Caco-2 (cell line): ENCODE data around the gene IGFL3. TPM values are rescaled to one million over a fixed set of nuclear protein-coding genes. Genes with fewer than 3 reads are reported as not detected.
"Not testable (repeated sequence)": the region's sequence is repeated elsewhere in the genome, so short reads cannot be mapped to it uniquely, and the experiment has no call there.

Source experiments
- BruUV-seq: library from RNA; stranded (reverse); fragments of 400-500 nt; replicated peaks from 2 replicates; lab custom pipeline; 2021; lab: Mats Ljungman, UMichigan
- CTCF ChIA-PET: fragments of 300-600 bp; sonication (Branson Sonifier 250); formaldehyde crosslinking; loops from one replicate; lab custom pipeline; 2022; ENCODE audit warnings: antibody characterized with exemption; lab: Charles Lee
- POLR2A ChIA-PET: fragments of 300-600 bp; sonication (Branson Sonifier 250); formaldehyde crosslinking; loops from one replicate; lab custom pipeline; 2022; ENCODE audit warnings: antibody characterized with exemption; lab: Charles Lee
- DNase-seq, 2 experiments: peaks; one replicate each; pipeline versions ENCODE4 v3.0.0 to v3.0.0-alpha.2; 2020 to 2022
- H3K27me3 ChIP-seq: replicated peaks from 2 replicates; pipeline ENCODE4 v1.6.0; 2011; ENCODE audit warnings: low read length; ENCODE audit not compliant: control insufficient read depth, insufficient read depth
- H3K36me3 ChIP-seq: 2 replicates; pipeline ENCODE4 v1.5.1; 2011; ENCODE audit warnings: low read length; ENCODE audit not compliant: control insufficient read depth, insufficient read depth
- H3K4me1 ChIP-seq: fragments of 250-450 bp; sonication (Bioruptor Pico); 2 replicates; pipeline ENCODE4 v1.5.1; 2020; ENCODE audit warnings: mild to moderate bottlenecking
- H3K4me3 ChIP-seq: 2 replicates; pipeline ENCODE4 v1.5.1; 2011; ENCODE audit warnings: low read depth, mild to moderate bottlenecking, control low read depth, low read length
- H3K9me3 ChIP-seq: fragments of 250-450 bp; sonication (Bioruptor Pico); 2 replicates; pipeline ENCODE4 v1.5.1; 2020; ENCODE audit warnings: mild to moderate bottlenecking, moderate library complexity
- H3K27ac Mint-ChIP-seq: one replicate; pipeline ENCODE4 v1.8.0; 2022; ENCODE audit warnings: mixed read lengths; ENCODE audit not compliant: unreplicated experiment
- H3K27me3 Mint-ChIP-seq: one replicate; pipeline ENCODE4 v1.8.0; 2022; ENCODE audit warnings: mixed read lengths; ENCODE audit not compliant: insufficient read depth, unreplicated experiment
- H3K36me3 Mint-ChIP-seq: one replicate; pipeline ENCODE4 v1.8.0; 2022; ENCODE audit warnings: mild to moderate bottlenecking, mixed read lengths; ENCODE audit not compliant: insufficient read depth, unreplicated experiment
- H3K4me1 Mint-ChIP-seq: one replicate; pipeline ENCODE4 v1.8.0; 2022; ENCODE audit warnings: low read depth, mixed read lengths; ENCODE audit not compliant: unreplicated experiment
- H3K4me3 Mint-ChIP-seq: one replicate; pipeline ENCODE4 v1.8.0; 2022; ENCODE audit warnings: mild to moderate bottlenecking, moderate library complexity, mixed read lengths; ENCODE audit not compliant: unreplicated experiment
- H3K9me3 Mint-ChIP-seq: one replicate; pipeline ENCODE4 v1.8.0; 2022; ENCODE audit warnings: mixed read lengths; ENCODE audit not compliant: unreplicated experiment
- CTCF ChIP-seq, 2 experiments: fragments of 200-600 bp in 1 of 2; IDR thresholded peaks; 1 replicate in 1 of 2; 2 replicates in 1 of 2; pipeline versions ENCODE4 v1.5.1 to v1.8.0; 2011 to 2022; ENCODE audit warnings: antibody characterized with exemption in 1 of 2, control low read depth in 1 of 2, inconsistent platforms in 1 of 2, low read depth in 1 of 2, low read length in 1 of 2, mild to moderate bottlenecking in 1 of 2, moderate library complexity in 1 of 2; ENCODE audit not compliant: insufficient read depth in 1 of 2, severe bottlenecking in 1 of 2, unreplicated experiment in 1 of 2
- intact Hi-C: fragments of 100-400 bp; cut with micrococcal nuclease; formaldehyde crosslinking; loops from one replicate; pipeline ENCODE4 v1.10.0; 2022; ENCODE audit not compliant: unreplicated experiment
- total RNA-seq: library from RNA; stranded (reverse); gene quantifications from 2 replicates; pipeline ENCODE4 v1.2.3, GENCODE V29; 2022

IGFL3 gene
- total RNA-seq, 1 experiment from 2014 or later: not detected

GRCh38 chr19:46080561-46080960 lies 43.9 kb downstream of the IGFL3 start:
- peaks cover 4% of the 10 kb centered on the region; the same call in 1 of the 2 replicates for H3K9me3 ChIP-seq
- ChIA-PET POLR2A (no interaction called here), CTCF (interaction anchor here (1.4 kb wide), 1 partner anchor 111 kb away, joined by 5 read pairs; no protein-coding TSS in a partner anchor)
- H3K36me3 ChIP-seq: no peaks in the 10 kb centered on the region
- Mint-ChIP-seq H3K36me3 (no peaks in the 10 kb centered on the region), H3K4me1 (peaks cover 14% of the 10 kb centered on the region), H3K4me3 (no peak overlapping the region), H3K27me3 (no peaks in the 10 kb centered on the region), H3K27ac (no peak overlapping the region), H3K9me3 (peaks cover 20% of the 10 kb centered on the region)
- intact Hi-C loops: no loop called here
- peaks cover 5% of the 10 kb centered on the region; the same call in 1 of the 2 replicates for H3K4me1 ChIP-seq
- TF ChIP-seq CTCF (IDR thresholded peaks at IDR 0.05; ENCODE audit: insufficient read depth in 1 of 2, low read depth in 1 of 2, low read length in 1 of 2, severe bottlenecking in 1 of 2, unreplicated experiment in 1 of 2): no peak
- no peak for DNase-seq
- H3K4me3 ChIP-seq: no peak overlapping the region
- H3K27me3 ChIP-seq: no peaks in the 10 kb centered on the region
- BruUV-seq: no TSS peak

- Mint-ChIP-seq H3K4me3 (no peak overlapping the region), H3K36me3 (no peaks in the 10 kb centered on the region), H3K9me3 (peaks cover 10% of the 10 kb centered on the region), H3K27ac (no peak overlapping the region), H3K4me1 (peaks cover 14% of the 10 kb centered on the region), H3K27me3 (no peaks in the 10 kb centered on the region)
- Histone ChIP-seq H3K9me3 (peaks cover 4% of the 10 kb centered on the region; the same call in 1 of the 2 replicates), H3K4me1 (peaks cover 5% of the 10 kb centered on the region; the same call in 1 of the 2 replicates), H3K4me3 (no peak overlapping the region), H3K36me3 (no peaks in the 10 kb centered on the region), H3K27me3 (no peaks in the 10 kb centered on the region)
- TF ChIP-seq CTCF (IDR thresholded peaks at IDR 0.05; ENCODE audit: insufficient read depth in 1 of 2, low read depth in 1 of 2, low read length in 1 of 2, severe bottlenecking in 1 of 2, unreplicated experiment in 1 of 2): no peak
- POLR2A ChIA-PET: no interaction called here
- intact Hi-C loops: no loop called here
- BruUV-seq: no TSS peak
- CTCF ChIA-PET: interaction anchor here (0.6 to 4.7 kb wide), 5 partner anchors 41 to 185 kb away, joined by 3 to 59 read pairs (median 5); no protein-coding TSS in a partner anchor
- no peak for DNase-seq
Measured at GRCh38 chr19:46079576-46079975, 44.9 kb downstream of the IGFL3 start.

GRCh38 chr19:46078573-46079332 lies 45.7 kb downstream of the IGFL3 start:
- peak; percentile 43 to 71 for TF ChIP-seq CTCF (IDR thresholded peaks at IDR 0.05; ENCODE audit: insufficient read depth in 1 of 2, low read depth in 1 of 2, low read length in 1 of 2, severe bottlenecking in 1 of 2, unreplicated experiment in 1 of 2)
- H3K36me3 ChIP-seq, H3K36me3 Mint-ChIP-seq, H3K4me1 ChIP-seq, H3K4me3 ChIP-seq, H3K27me3 ChIP-seq, H3K9me3 ChIP-seq, H3K9me3 Mint-ChIP-seq, H3K27me3 Mint-ChIP-seq, intact Hi-C loops, BruUV-seq, H3K27ac Mint-ChIP-seq, H3K4me3 Mint-ChIP-seq, POLR2A ChIA-PET: not testable (repeated sequence)
- peaks cover 14% of the 10 kb centered on the region for H3K4me1 Mint-ChIP-seq
- CTCF ChIA-PET: interaction anchor here (0.6 to 4.7 kb wide), 16 partner anchors 37 to 677 kb away, joined by 3 to 156 read pairs (median 4); no protein-coding TSS in a partner anchor
- DNase-seq: peak in 1 of 2 experiments; percentile 59
